Measurements from ENCODE around the gene XRN2.
"Not testable (repeated sequence)": the region's sequence is repeated elsewhere in the genome, so short reads cannot be mapped to it uniquely, and the experiment has no call there.

Gene XRN2

DNA sequence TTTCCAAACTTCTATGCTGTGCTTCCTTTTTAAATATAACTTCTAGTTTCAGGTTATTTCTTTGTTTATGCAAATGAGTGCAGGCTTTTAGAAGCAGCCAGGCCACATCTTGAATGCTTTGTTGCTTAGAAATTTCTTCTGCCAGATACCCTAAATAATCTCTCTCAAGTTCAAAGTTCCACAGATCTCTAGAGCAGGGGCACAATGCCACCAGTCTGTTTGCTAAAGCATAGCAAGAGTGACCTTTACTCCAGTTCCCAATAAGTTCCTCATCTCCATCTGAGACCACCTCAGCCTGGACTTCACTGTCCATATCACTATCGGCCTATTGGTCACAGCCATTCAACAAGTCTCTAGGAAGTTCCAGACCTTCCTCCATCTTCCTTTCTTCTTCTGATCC, 120.6 kb downstream of the XRN2 start:
- DNase-seq (ENCODE audit: low spot score): not testable (repeated sequence)

DNA sequence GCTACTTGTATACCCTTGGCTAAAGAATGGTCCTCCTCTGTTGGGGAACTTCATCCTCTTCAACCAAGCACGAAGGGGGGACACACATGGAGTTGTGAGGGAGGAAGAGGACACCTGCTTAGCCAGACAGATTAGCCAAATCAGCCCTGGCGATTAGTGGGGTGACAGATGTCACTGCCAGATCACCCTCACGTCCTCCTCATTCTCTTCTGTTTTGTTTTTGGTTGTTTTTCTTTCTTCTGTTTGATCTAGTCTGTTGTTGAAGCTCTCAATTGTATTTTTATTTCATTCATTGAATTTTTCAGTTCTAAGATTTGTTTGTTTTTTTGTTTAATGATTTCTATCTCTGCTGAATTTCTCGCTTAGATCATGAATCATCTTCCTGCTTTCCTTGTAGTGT, 121.7 kb downstream of the XRN2 start:
- DNase-seq (ENCODE audit: low spot score): no peak

DNA sequence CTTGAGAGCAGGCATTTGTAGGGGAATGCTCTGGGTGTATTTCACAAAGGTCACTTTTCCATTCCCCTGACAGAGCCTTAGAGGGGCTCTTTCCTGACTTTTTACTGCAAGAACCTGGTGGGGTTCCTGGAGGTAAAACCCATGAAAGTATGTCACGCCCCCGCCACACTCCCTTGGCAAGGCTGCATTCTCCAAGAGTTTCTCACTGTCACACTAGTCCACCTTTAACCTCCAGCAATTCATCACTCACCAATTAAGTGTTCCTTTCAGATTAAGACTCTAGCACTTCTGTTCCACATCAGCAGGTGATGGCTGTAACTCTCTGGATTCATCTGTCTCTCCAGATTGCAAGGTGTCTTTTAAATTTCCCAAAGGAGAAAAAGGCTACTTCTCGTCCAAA, 126.9 kb downstream of the XRN2 start:
- no peak for DNase-seq (ENCODE audit: low spot score)

DNA sequence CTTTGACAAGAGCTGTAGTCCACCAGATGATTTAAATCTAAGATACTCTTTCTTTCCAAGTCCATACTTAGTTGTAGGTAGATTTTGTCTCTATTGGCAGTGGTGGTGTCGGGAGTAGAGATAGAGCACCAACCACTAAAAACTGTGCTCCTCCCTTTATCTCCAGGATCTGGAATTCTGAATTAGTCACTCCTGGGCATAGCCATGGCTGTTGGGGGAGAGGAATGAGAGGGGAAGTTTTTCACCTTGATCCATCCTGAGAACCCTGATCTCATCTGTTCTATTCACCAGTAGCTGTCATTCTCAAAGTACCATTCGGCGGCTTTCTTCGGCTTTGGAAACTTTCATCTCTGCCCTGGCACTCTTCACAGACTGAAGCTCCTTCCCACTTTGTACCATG, 129.8 kb downstream of the XRN2 start:
- DNase-seq (ENCODE audit: low spot score): no peak

DNA sequence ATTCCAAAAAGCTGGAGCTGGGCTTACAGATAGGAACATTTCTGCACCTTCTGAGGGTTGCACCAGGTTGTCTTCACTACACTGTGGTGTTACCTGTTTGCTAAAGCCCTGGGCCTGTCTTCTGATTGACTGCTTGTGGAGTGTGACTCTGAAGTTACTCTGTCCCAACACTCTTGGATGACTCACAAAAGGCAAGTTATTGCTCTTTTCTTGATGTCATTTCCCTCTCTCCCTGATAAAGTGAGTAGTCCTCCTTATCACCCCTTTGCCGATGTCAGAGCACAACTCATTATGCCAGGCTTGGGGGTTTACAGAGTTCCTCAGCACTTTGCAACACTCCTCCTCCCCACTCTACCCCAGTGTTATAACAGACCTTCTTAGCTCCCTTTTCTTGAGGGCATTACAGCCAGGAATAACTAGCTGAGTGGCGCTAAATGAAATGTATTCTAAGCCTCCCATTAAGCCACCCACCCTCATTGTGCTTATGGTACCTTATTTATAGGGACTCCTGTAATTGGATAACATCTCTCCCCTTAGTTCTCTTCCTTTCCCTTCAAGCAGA, 130.3 kb downstream of the XRN2 start:
- no peak for DNase-seq (ENCODE audit: low spot score)

DNA sequence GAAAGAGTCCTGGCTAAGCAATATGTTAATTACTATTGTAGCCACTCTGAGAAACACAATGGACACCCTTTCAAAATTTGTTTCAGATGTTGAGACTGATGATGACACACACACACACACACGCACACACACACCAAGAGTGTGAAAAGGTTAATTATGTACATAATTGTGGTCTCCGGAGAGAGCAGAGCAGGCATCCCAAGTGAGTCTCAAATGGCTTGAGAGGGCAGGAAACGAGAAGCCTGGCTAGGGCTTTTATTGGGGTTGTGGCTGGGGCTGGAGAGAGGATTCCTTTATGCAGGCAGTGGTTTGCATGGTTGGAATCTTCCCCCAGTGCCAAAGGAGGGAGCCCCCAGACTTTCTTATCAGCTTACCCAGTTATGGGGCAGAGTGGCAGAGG, 132.4 kb downstream of the XRN2 start:
- DNase-seq (ENCODE audit: low spot score): no peak

DNA sequence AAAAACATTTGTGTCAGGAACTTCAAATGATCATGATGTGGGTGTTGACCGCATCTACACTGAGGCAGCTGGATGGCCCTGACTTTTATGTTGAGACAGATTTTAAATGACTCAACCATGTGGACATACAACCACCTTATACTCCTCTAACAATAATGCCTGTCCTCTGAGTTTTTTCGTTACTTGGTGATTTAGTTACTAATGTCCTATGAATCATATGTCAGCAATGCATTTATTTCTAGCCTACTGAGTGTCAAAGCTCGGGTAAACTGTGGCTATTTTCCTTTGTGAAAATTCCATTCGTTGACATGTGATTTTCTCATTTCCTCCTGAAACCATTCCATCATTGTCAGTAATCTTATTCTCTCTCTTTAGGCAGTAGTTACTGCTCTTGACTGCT, 133.1 kb downstream of the XRN2 start:
- no peak for DNase-seq (ENCODE audit: low spot score)

DNA sequence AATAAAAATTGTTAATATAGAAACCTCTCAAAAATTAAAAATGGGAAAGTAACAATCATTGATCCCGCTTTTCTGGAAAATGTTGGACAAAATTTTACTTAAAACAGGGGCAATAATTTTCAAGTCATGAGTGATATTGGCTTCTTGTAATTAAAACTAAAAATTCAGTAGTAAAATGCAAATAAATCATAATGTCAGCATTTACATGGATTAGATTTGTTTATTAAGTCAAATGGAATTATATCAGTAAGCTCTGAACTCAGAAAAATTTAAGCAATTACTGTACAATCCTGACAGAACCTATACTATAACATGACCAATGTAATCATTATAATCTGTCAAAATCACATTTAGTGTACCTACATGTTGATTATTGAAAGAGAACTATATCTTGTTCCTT, 134.1 kb downstream of the XRN2 start:
- DNase-seq (ENCODE audit: low spot score): no peak

DNA sequence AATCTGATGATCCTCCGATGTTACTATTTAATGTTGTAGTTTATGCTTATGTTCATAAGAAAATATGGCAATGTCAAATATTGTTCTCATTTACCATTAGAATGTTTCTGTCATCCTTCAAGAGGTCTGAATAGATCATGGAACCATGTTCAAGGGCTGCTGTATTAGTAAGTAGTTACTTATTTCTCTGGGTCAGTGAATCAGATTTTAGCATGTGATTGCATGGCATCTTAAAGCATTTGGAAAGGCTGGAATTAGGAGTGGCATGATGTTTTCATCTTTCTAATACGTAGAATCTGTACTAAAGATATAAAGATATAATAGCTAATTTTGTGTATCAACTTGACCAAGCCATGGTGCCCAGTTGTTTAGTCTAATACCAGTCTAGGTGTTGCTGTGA, 134.7 kb downstream of the XRN2 start:
- no peak for DNase-seq (ENCODE audit: low spot score)

Measured in NAMALWA (cell line).